OCI-LY7 (cell line): Measurements from ENCODE around the gene SIRT3. TPM values are rescaled to one million over a fixed set of nuclear protein-coding genes. Genes with fewer than 3 reads are reported as not detected.

Source experiments
- BruUV-seq: library from RNA; stranded (reverse); fragments of 400-500 nt; replicated peaks from 2 replicates; lab custom pipeline; 2021; lab: Mats Ljungman, UMichigan
- CTCF ChIA-PET: fragments of 300-600 bp; sonication (Branson Sonifier 250); formaldehyde crosslinking; loops from one replicate; lab custom pipeline; 2022; ENCODE audit warnings: antibody characterized with exemption; ENCODE audit not compliant: unreplicated experiment; lab: Charles Lee
- POLR2A ChIA-PET: fragments of 300-600 bp; sonication (Branson Sonifier 250); formaldehyde crosslinking; loops from one replicate; lab custom pipeline; 2022; ENCODE audit warnings: antibody characterized with exemption; lab: Charles Lee
- DNase-seq: peaks from one replicate; pipeline ENCODE4 v3.0.0-alpha.2; 2015; ENCODE audit warnings: low spot score
- H2AFZ ChIP-seq: fragments of 200-600 bp; sonication (generic), shearing (Covaris generic); 2 replicates; pipeline ENCODE4 v1.6.1; 2014; ENCODE audit warnings: mild to moderate bottlenecking, antibody characterized with exemption, low read length, moderate library complexity
- H3K27ac ChIP-seq: fragments of 200-600 bp; sonication (generic); 2 replicates; pipeline ENCODE4 v1.5.1; 2014; ENCODE audit warnings: mixed run types, low read depth, mild to moderate bottlenecking, moderate library complexity, low read length, inconsistent platforms; ENCODE audit not compliant: poor library complexity, severe bottlenecking
- H3K36me3 ChIP-seq: fragments of 200-600 bp; sonication (generic); 2 replicates; pipeline ENCODE4 v1.6.1; 2014; ENCODE audit warnings: mild to moderate bottlenecking, antibody characterized with exemption, low read length, moderate library complexity, mixed read lengths; ENCODE audit not compliant: insufficient read depth
- H3K4me1 ChIP-seq: fragments of 200-600 bp; sonication (generic); 2 replicates; pipeline ENCODE4 v1.5.1; 2014; ENCODE audit warnings: mild to moderate bottlenecking, low read length; ENCODE audit not compliant: insufficient read depth, poor library complexity, severe bottlenecking
- H3K4me2 ChIP-seq: fragments of 200-600 bp; sonication (generic); 2 replicates; pipeline ENCODE4 v1.6.1; 2014; ENCODE audit warnings: mild to moderate bottlenecking, low read length
- H3K4me3 ChIP-seq: fragments of 200-600 bp; sonication (generic); 2 replicates; pipeline ENCODE4 v1.5.1; 2014; ENCODE audit warnings: mild to moderate bottlenecking, low read depth, low read length; ENCODE audit not compliant: poor library complexity, severe bottlenecking
- H3K79me2 ChIP-seq: fragments of 200-600 bp; sonication (generic); 2 replicates; pipeline ENCODE4 v1.6.1; 2016; ENCODE audit warnings: low read depth, mild to moderate bottlenecking, low read length, moderate library complexity, mixed read lengths; ENCODE audit not compliant: insufficient read depth
- H3K9me2 ChIP-seq: fragments of 200-600 bp; sonication (generic); 2 replicates; pipeline ENCODE4 v1.6.1; 2016; ENCODE audit warnings: mild to moderate bottlenecking, low read length, mixed read lengths; ENCODE audit not compliant: insufficient read depth
- H3K9me3 ChIP-seq: fragments of 200-600 bp; sonication (generic); 2 replicates; pipeline ENCODE4 v1.6.1; 2014; ENCODE audit warnings: mild to moderate bottlenecking, mixed run types, low read length, mixed read lengths
- H4K20me1 ChIP-seq: fragments of 200-600 bp; sonication (generic); 2 replicates; pipeline ENCODE4 v1.6.1; 2014; ENCODE audit warnings: mild to moderate bottlenecking, antibody characterized with exemption, low read length, moderate library complexity, mixed read lengths; ENCODE audit not compliant: insufficient read depth
- CTCF ChIP-seq: fragments of 200-600 bp; sonication (generic); conservative IDR thresholded peaks from 2 replicates; pipeline ENCODE4 v1.5.1; 2014; ENCODE audit warnings: mild to moderate bottlenecking, antibody characterized with exemption, low read length, moderate library complexity, mixed read lengths
- EZH2phosphoT487 ChIP-seq: fragments of 200-600 bp; sonication (generic); IDR thresholded peaks from 2 replicates; pipeline ENCODE4 v1.6.1; 2018; ENCODE audit warnings: low read depth, borderline replicate concordance, mild to moderate bottlenecking, mixed run types, antibody characterized with exemption, low read length, moderate library complexity, mixed read lengths
- intact Hi-C: fragments of 100-400 bp; cut with micrococcal nuclease; formaldehyde crosslinking; loops from one replicate; pipeline ENCODE4 v1.10.0; 2022; ENCODE audit not compliant: unreplicated experiment
- total RNA-seq, 2 experiments: library from RNA; depleted of rRNA in 1 of 2; stranded (reverse); fragments of >200 nt in 1 of 2; shearing (Covaris generic) in 1 of 2; gene quantifications; 2 replicates each; pipeline ENCODE4 v1.2.3, GENCODE V29; 2014 to 2022

The SIRT3 gene
- total RNA-seq, 2 experiments from 2014 or later, result 8.5 to 21.0 TPM

- Histone ChIP-seq H4K20me1 (no peaks in the 10 kb centered on the region), H3K9me2 (no peaks in the 10 kb centered on the region), H3K4me2 (no peak overlapping the region), H3K27ac (no peak overlapping the region), H3K9me3 (no peaks in the 10 kb centered on the region), H3K4me1 (no peaks in the 10 kb centered on the region), H2AFZ (no peak overlapping the region), H3K36me3 (no peaks in the 10 kb centered on the region), H3K4me3 (no peak overlapping the region), H3K79me2 (no peaks in the 10 kb centered on the region)
- CTCF ChIA-PET, result no interaction called here
- POLR2A ChIA-PET, result interaction anchor here (0.8 kb wide), 1 partner anchor 21 kb away, joined by 3 read pairs; the partner anchor contains the start of genes BET1L and RIC8A
- TF ChIP-seq EZH2phosphoT487, result no peak
- TF ChIP-seq CTCF, result no peak
- BruUV-seq, result TSS peak; percentile 57
- DNase-seq, result no peak
- intact Hi-C loops, result no loop called here
Observed at GRCh38 chr11:227824-228379, 8.2 kb downstream of the SIRT3 start.

GRCh38 chr11:225734-226453 lies 10.2 kb downstream of the SIRT3 start:
- no peak for DNase-seq
- ChIA-PET CTCF (no interaction called here), POLR2A (no interaction called here)
- intact Hi-C loops, result no loop called here
- no peak overlapping the region for H3K27ac ChIP-seq
- no peaks in the 10 kb centered on the region for H4K20me1 ChIP-seq
- TF ChIP-seq CTCF (no peak), EZH2phosphoT487 (no peak)
- no peaks in the 10 kb centered on the region for H3K36me3 ChIP-seq
- no peak overlapping the region for H2AFZ ChIP-seq
- no peaks in the 10 kb centered on the region for H3K79me2 ChIP-seq
- no peaks in the 10 kb centered on the region for H3K9me3 ChIP-seq
- H3K4me2 ChIP-seq, result no peak overlapping the region
- H3K9me2 ChIP-seq, result no peaks in the 10 kb centered on the region
- H3K4me1 ChIP-seq, result no peaks in the 10 kb centered on the region
- no peak overlapping the region for H3K4me3 ChIP-seq
- BruUV-seq, result no TSS peak

- no peaks in the 10 kb centered on the region for H3K79me2 ChIP-seq
- no peak overlapping the region for H3K27ac ChIP-seq
- CTCF ChIA-PET, result no interaction called here
- POLR2A ChIA-PET, result interaction anchor here (0.6 kb wide), 1 partner anchor 59 kb away, joined by 3 read pairs; no protein-coding TSS in a partner anchor
- no peak overlapping the region for H3K4me2 ChIP-seq
- TF ChIP-seq CTCF (no peak), EZH2phosphoT487 (no peak)
- no peak for DNase-seq
- no peaks in the 10 kb centered on the region for H3K9me2 ChIP-seq
- H2AFZ ChIP-seq, result no peak overlapping the region
- no peaks in the 10 kb centered on the region for H4K20me1 ChIP-seq
- intact Hi-C loops, result loop anchor here (1.0 kb wide), 1 partner anchor 15 kb away; no protein-coding TSS in a partner anchor
- no peaks in the 10 kb centered on the region for H3K4me1 ChIP-seq
- no peaks in the 10 kb centered on the region for H3K36me3 ChIP-seq
- no peaks in the 10 kb centered on the region for H3K9me3 ChIP-seq
- no TSS peak for BruUV-seq
- H3K4me3 ChIP-seq, result no peak overlapping the region
Observed at GRCh38 chr11:224424-224823, 11.7 kb downstream of the SIRT3 start.
